WTC11 (cell line): Measurements from ENCODE around the gene LONP2. TPM values are rescaled to one million over a fixed set of nuclear protein-coding genes. Genes with fewer than 3 reads are reported as not detected.

ENCODE experiments used
- ATAC-seq: fragments of 200-7000 bp; cut with Tn5 transposase; 2 replicates; pipeline ENCODE4 v1.10.0; 2021; ENCODE audit warnings: mild to moderate bottlenecking, moderate library complexity
- CTCF ChIA-PET: fragments of 300-600 bp; sonication (Branson Sonifier 250); formaldehyde crosslinking; loops from one replicate; lab custom pipeline; 2021; ENCODE audit warnings: antibody characterized with exemption; lab: Charles Lee
- POLR2A ChIA-PET: fragments of 350-600 bp; sonication (Branson Sonifier 250); formaldehyde crosslinking; loops from one replicate; lab custom pipeline; 2021; ENCODE audit warnings: antibody characterized with exemption; lab: Charles Lee
- DNase-seq: peaks from one replicate; pipeline ENCODE4 v3.0.0; 2021; ENCODE audit warnings: low spot score
- H3K27ac Mint-ChIP-seq: 2 replicates; pipeline ENCODE4 v1.8.0; 2021; ENCODE audit warnings: mixed read lengths
- H3K27me3 Mint-ChIP-seq: 2 replicates; pipeline ENCODE4 v1.8.0; 2021; ENCODE audit warnings: low read depth, mild to moderate bottlenecking, moderate library complexity, mixed read lengths
- H3K36me3 Mint-ChIP-seq: 2 replicates; pipeline ENCODE4 v1.8.0; 2021; ENCODE audit warnings: mixed read lengths
- H3K4me1 Mint-ChIP-seq: 2 replicates; pipeline ENCODE4 v1.8.0; 2022; ENCODE audit warnings: mixed read lengths
- H3K4me3 Mint-ChIP-seq: 2 replicates; pipeline ENCODE4 v1.8.0; 2021; ENCODE audit warnings: mild to moderate bottlenecking, moderate library complexity, mixed read lengths
- H3K9me3 Mint-ChIP-seq: 2 replicates; pipeline ENCODE4 v1.8.0; 2021; ENCODE audit warnings: mixed read lengths
- ATF1 ChIP-seq: sonication (generic); formaldehyde crosslinking; IDR thresholded peaks from 2 replicates; pipeline ENCODE4 v1.8.1; 2023; ENCODE audit warnings: mild to moderate bottlenecking, moderate library complexity, missing genetic modification reagents
- CBFB ChIP-seq: sonication (generic); formaldehyde crosslinking; IDR thresholded peaks from 2 replicates; pipeline ENCODE4 v1.8.1; 2022; ENCODE audit warnings: mild to moderate bottlenecking, low read depth, missing genetic modification reagents
- EMX1 ChIP-seq: fragments of 250-450 bp; sonication (Bioruptor Pico); IDR thresholded peaks from 2 replicates; pipeline ENCODE4 v1.8.0; 2021; ENCODE audit warnings: mild to moderate bottlenecking
- FOXP1 ChIP-seq: sonication (generic); formaldehyde crosslinking; IDR thresholded peaks from 2 replicates; pipeline ENCODE4 v1.8.0; 2022; ENCODE audit warnings: missing genetic modification reagents, mild to moderate bottlenecking, moderate library complexity, borderline replicate concordance
- GRHL2 ChIP-seq: fragments of 250-450 bp; sonication (Bioruptor Pico); IDR thresholded peaks from 2 replicates; pipeline ENCODE4 v1.8.0; 2022; ENCODE audit warnings: mild to moderate bottlenecking, moderate library complexity; ENCODE audit not compliant: insufficient replicate concordance, severe bottlenecking
- HMGA2 ChIP-seq: fragments of 250-450 bp; sonication (Bioruptor Pico); IDR thresholded peaks from 2 replicates; pipeline ENCODE4 v1.4.0; 2021; ENCODE audit warnings: mild to moderate bottlenecking, moderate library complexity
- JUN ChIP-seq: sonication (generic); formaldehyde crosslinking; IDR thresholded peaks from 2 replicates; pipeline ENCODE4 v1.8.0; 2023; ENCODE audit warnings: mild to moderate bottlenecking, missing genetic modification reagents
- NFE2L1 ChIP-seq: sonication (generic); formaldehyde crosslinking; IDR thresholded peaks from 2 replicates; pipeline ENCODE4 v1.8.1; 2023; ENCODE audit warnings: missing genetic modification reagents
- NFYB ChIP-seq: sonication (generic); formaldehyde crosslinking; conservative IDR thresholded peaks from 2 replicates; pipeline ENCODE4 v1.8.0; 2022; ENCODE audit warnings: low read depth, missing genetic modification reagents
- NR1H2 ChIP-seq: sonication (generic); formaldehyde crosslinking; IDR thresholded peaks from 2 replicates; pipeline ENCODE4 v1.9.0; 2021; ENCODE audit warnings: mild to moderate bottlenecking, moderate library complexity, missing genetic modification reagents
- SOX15 ChIP-seq: fragments of 250-450 bp; sonication (Bioruptor Pico); IDR thresholded peaks from 2 replicates; pipeline ENCODE4 v1.9.0; 2021; ENCODE audit warnings: mild to moderate bottlenecking
- ZBTB21 ChIP-seq: sonication (generic); formaldehyde crosslinking; IDR thresholded peaks from 2 replicates; pipeline ENCODE4 v1.8.1; 2023; ENCODE audit warnings: mild to moderate bottlenecking, missing genetic modification reagents, borderline replicate concordance
- ZNF232 ChIP-seq: sonication (generic); formaldehyde crosslinking; IDR thresholded peaks from 2 replicates; pipeline ENCODE4 v1.8.0; 2022; ENCODE audit warnings: mild to moderate bottlenecking, missing genetic modification reagents
- ZNF416 ChIP-seq: fragments of 250-450 bp; sonication (Bioruptor Pico); IDR thresholded peaks from 2 replicates; pipeline ENCODE4 v1.9.0; 2021; ENCODE audit warnings: mild to moderate bottlenecking, inconsistent platforms
- total RNA-seq: library from RNA; stranded (reverse); gene quantifications from 3 replicates; pipeline ENCODE4 v1.2.3, GENCODE V29; 2021
- TF ChIP-seq, protein P1 (sequence below): sonication (generic); formaldehyde crosslinking; IDR thresholded peaks from 2 replicates; pipeline ENCODE4 v1.8.0; 2023; ENCODE audit warnings: missing genetic modification reagents
- TF ChIP-seq, protein P2 (sequence below): sonication (generic); formaldehyde crosslinking; IDR thresholded peaks from 2 replicates; pipeline ENCODE4 v1.8.1; 2023; ENCODE audit warnings: mild to moderate bottlenecking, moderate library complexity, missing genetic modification reagents
- TF ChIP-seq, protein P3 (sequence below): sonication (generic); formaldehyde crosslinking; IDR thresholded peaks from 2 replicates; pipeline ENCODE4 v1.8.0; 2022; ENCODE audit warnings: missing genetic modification reagents
- TF ChIP-seq, protein P4 (sequence below): sonication (generic); formaldehyde crosslinking; IDR thresholded peaks from 2 replicates; pipeline ENCODE4 v1.8.0; 2022; ENCODE audit warnings: mild to moderate bottlenecking, missing genetic modification reagents
- TF ChIP-seq, protein P5 (sequence below): sonication (generic); formaldehyde crosslinking; IDR thresholded peaks from 2 replicates; pipeline ENCODE4 v1.8.1; 2022; ENCODE audit warnings: missing genetic modification reagents, borderline replicate concordance
- TF ChIP-seq, protein P6 (sequence below): fragments of 250-450 bp; sonication (Bioruptor Pico); IDR thresholded peaks from 2 replicates; pipeline ENCODE4 v1.8.0; 2021; ENCODE audit warnings: mild to moderate bottlenecking

The LONP2 gene
- total RNA-seq, 1 experiment from 2014 or later = 28.4 TPM

DNA sequence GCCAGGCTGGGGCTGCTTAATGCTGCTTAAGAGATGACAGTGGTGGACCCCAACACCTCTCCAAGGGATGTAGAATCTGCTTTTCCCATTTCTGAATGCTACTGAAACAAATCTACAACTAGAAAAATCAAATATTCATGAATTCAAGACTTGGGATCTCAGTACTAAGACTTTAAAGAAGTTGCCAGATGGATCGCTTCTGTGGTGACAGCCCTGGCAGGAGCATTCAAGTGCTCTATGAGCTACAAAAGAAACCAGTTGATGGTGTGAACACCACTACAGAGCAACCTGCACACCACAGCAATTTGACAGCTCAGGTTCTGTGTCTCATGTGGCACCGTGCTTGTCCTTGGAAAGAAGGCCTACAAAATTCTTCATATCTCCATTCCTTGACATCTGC is 98.5 kb downstream of the LONP2 start (continued):
- no peak for TF ChIP-seq NR1H2 (CRISPR knock-in tag)
- TF ChIP-seq, protein P1, sequence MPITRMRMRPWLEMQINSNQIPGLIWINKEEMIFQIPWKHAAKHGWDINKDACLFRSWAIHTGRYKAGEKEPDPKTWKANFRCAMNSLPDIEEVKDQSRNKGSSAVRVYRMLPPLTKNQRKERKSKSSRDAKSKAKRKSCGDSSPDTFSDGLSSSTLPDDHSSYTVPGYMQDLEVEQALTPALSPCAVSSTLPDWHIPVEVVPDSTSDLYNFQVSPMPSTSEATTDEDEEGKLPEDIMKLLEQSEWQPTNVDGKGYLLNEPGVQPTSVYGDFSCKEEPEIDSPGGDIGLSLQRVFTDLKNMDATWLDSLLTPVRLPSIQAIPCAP (CRISPR knock-in tag) = no peak

DNA sequence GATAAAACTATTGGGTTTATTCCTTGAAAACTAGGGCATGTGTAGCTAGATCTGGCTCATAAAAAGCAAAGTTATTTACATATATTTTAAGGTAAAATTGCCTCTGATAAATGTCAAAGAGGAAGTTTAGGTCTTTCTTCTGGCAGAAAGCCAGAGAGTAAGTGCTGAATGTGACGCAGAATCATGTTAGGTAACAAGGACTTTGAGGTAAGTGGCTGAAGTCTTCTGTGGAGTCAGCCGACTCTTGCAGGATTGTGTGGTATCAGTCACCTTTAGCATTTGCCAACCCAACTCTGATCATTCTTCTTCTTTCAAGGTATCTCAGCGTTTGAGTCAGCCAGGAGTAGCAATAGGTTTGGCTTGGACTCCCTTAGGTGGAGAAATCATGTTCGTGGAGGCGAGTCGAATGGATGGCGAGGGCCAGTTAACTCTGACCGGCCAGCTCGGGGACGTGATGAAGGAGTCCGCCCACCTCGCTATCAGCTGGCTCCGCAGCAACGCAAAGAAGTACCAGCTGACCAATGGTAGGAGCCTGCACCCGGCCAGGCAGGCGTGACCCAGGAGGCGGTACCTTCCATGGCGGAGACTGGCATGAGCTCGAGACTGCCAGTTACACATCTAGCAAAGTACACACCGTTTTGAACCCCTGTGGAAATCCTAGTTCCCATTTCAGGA is 103.2 kb downstream of the LONP2 start:
- CTCF ChIA-PET = no interaction called here
- H3K27ac Mint-ChIP-seq = no peak overlapping the region
- no peak for ATAC-seq
- no peak for DNase-seq
- peaks cover 30% of the 10 kb centered on the region for H3K36me3 Mint-ChIP-seq
- H3K27me3 Mint-ChIP-seq = no peaks in the 10 kb centered on the region
- POLR2A ChIA-PET = no interaction called here
- no peak overlapping the region for H3K4me3 Mint-ChIP-seq
- no peak for TF ChIP-seq FOXP1
- TF ChIP-seq ZNF416 (CRISPR knock-in tag) = no peak
- TF ChIP-seq NFE2L1 = no peak
- no peak for TF ChIP-seq ZBTB21
- no peak for TF ChIP-seq NFYB (CRISPR knock-in tag)
- no peak for TF ChIP-seq SOX15 (CRISPR knock-in tag)
- TF ChIP-seq, protein P2, sequence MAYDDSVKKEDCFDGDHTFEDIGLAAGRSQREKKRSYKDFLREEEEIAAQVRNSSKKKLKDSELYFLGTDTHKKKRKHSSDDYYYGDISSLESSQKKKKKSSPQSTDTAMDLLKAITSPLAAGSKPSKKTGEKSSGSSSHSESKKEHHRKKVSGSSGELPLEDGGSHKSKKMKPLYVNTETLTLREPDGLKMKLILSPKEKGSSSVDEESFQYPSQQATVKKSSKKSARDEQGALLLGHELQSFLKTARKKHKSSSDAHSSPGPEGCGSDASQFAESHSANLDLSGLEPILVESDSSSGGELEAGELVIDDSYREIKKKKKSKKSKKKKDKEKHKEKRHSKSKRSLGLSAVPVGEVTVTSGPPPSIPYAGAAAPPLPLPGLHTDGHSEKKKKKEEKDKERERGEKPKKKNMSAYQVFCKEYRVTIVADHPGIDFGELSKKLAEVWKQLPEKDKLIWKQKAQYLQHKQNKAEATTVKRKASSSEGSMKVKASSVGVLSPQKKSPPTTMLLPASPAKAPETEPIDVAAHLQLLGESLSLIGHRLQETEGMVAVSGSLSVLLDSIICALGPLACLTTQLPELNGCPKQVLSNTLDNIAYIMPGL (CRISPR knock-in tag) = no peak
- no peak for TF ChIP-seq ATF1 (CRISPR knock-in tag)
- TF ChIP-seq, protein P3, sequence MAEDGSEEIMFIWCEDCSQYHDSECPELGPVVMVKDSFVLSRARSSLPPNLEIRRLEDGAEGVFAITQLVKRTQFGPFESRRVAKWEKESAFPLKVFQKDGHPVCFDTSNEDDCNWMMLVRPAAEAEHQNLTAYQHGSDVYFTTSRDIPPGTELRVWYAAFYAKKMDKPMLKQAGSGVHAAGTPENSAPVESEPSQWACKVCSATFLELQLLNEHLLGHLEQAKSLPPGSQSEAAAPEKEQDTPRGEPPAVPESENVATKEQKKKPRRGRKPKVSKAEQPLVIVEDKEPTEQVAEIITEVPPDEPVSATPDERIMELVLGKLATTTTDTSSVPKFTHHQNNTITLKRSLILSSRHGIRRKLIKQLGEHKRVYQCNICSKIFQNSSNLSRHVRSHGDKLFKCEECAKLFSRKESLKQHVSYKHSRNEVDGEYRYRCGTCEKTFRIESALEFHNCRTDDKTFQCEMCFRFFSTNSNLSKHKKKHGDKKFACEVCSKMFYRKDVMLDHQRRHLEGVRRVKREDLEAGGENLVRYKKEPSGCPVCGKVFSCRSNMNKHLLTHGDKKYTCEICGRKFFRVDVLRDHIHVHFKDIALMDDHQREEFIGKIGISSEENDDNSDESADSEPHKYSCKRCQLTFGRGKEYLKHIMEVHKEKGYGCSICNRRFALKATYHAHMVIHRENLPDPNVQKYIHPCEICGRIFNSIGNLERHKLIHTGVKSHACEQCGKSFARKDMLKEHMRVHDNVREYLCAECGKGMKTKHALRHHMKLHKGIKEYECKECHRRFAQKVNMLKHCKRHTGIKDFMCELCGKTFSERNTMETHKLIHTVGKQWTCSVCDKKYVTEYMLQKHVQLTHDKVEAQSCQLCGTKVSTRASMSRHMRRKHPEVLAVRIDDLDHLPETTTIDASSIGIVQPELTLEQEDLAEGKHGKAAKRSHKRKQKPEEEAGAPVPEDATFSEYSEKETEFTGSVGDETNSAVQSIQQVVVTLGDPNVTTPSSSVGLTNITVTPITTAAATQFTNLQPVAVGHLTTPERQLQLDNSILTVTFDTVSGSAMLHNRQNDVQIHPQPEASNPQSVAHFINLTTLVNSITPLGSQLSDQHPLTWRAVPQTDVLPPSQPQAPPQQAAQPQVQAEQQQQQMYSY (CRISPR knock-in tag) = no peak
- no peak for TF ChIP-seq HMGA2 (CRISPR knock-in tag)
- TF ChIP-seq, protein P4, sequence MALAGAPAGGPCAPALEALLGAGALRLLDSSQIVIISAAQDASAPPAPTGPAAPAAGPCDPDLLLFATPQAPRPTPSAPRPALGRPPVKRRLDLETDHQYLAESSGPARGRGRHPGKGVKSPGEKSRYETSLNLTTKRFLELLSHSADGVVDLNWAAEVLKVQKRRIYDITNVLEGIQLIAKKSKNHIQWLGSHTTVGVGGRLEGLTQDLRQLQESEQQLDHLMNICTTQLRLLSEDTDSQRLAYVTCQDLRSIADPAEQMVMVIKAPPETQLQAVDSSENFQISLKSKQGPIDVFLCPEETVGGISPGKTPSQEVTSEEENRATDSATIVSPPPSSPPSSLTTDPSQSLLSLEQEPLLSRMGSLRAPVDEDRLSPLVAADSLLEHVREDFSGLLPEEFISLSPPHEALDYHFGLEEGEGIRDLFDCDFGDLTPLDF (CRISPR knock-in tag) = no peak
- TF ChIP-seq, protein P5, sequence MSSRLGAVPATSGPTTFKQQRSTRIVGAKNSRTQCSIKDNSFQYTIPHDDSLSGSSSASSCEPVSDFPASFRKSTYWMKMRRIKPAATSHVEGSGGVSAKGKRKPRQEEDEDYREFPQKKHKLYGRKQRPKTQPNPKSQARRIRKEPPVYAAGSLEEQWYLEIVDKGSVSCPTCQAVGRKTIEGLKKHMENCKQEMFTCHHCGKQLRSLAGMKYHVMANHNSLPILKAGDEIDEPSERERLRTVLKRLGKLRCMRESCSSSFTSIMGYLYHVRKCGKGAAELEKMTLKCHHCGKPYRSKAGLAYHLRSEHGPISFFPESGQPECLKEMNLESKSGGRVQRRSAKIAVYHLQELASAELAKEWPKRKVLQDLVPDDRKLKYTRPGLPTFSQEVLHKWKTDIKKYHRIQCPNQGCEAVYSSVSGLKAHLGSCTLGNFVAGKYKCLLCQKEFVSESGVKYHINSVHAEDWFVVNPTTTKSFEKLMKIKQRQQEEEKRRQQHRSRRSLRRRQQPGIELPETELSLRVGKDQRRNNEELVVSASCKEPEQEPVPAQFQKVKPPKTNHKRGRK = no peak
- H3K4me1 Mint-ChIP-seq = no peaks in the 10 kb centered on the region
- H3K9me3 Mint-ChIP-seq = no peaks in the 10 kb centered on the region

DNA sequence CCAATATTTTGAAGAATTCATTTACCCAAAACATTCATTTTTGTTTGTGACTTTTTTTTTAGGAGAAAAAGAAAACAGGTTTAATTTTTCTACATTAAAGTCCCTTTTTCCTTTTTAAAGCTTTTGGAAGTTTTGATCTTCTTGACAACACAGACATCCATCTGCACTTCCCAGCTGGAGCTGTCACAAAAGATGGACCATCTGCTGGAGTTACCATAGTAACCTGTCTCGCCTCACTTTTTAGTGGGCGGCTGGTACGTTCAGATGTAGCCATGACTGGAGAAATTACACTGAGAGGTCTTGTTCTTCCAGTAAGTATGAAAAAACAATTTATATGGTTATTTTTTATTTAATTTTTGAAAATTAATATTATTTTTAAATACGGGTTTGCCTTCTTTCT is 103.9 kb downstream of the LONP2 start:
- CTCF ChIA-PET = no interaction called here
- H3K27ac Mint-ChIP-seq = no peak overlapping the region
- TF ChIP-seq, protein P6, sequence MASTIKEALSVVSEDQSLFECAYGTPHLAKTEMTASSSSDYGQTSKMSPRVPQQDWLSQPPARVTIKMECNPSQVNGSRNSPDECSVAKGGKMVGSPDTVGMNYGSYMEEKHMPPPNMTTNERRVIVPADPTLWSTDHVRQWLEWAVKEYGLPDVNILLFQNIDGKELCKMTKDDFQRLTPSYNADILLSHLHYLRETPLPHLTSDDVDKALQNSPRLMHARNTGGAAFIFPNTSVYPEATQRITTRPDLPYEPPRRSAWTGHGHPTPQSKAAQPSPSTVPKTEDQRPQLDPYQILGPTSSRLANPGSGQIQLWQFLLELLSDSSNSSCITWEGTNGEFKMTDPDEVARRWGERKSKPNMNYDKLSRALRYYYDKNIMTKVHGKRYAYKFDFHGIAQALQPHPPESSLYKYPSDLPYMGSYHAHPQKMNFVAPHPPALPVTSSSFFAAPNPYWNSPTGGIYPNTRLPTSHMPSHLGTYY (CRISPR knock-in tag) = no peak
- TF ChIP-seq CBFB (CRISPR knock-in tag) (no peak), ZNF232 (CRISPR knock-in tag) (no peak), JUN (no peak), EMX1 (CRISPR knock-in tag) (no peak), GRHL2 (CRISPR knock-in tag) (no peak)
- POLR2A ChIA-PET = no interaction called here
- H3K4me3 Mint-ChIP-seq = no peak overlapping the region
- ATAC-seq (no peak), DNase-seq (no peak)
- no peaks in the 10 kb centered on the region for H3K4me1 Mint-ChIP-seq
- H3K36me3 Mint-ChIP-seq = peaks cover 30% of the 10 kb centered on the region
- no peaks in the 10 kb centered on the region for H3K27me3 Mint-ChIP-seq
- no peaks in the 10 kb centered on the region for H3K9me3 Mint-ChIP-seq
